GM12873 (cell line): Measurements from ENCODE around the gene PROX1.

ENCODE experiments used
- CTCF ChIP-seq: IDR thresholded peaks from 2 replicates; pipeline ENCODE4 v1.5.1; 2012; ENCODE audit warnings: low read depth, mild to moderate bottlenecking, moderate library complexity, low read length, control low read depth; ENCODE audit not compliant: insufficient read depth; ENCODE audit errors: missing control alignments

PROX1 gene

GRCh38 chr1:214067853-214068703, 80.3 kb downstream of the PROX1 start:
- no peak for TF ChIP-seq CTCF

GRCh38 chr1:214068979-214069378, 81.2 kb downstream of the PROX1 start:
- TF ChIP-seq CTCF = no peak

GRCh38 chr1:214071469-214071868, 83.7 kb downstream of the PROX1 start:
- TF ChIP-seq CTCF = no peak

- TF ChIP-seq CTCF = no peak
These were observed 84.8 kb downstream of the PROX1 start for GRCh38 chr1:214072426-214073157.

GRCh38 chr1:214074477-214074876, 86.7 kb downstream of the PROX1 start:
- no peak for TF ChIP-seq CTCF

- no peak for TF ChIP-seq CTCF
These were observed 87.7 kb downstream of the PROX1 start for GRCh38 chr1:214075305-214075998.
